HAP-1 (cell line): ENCODE results near the gene S100A9.

Source experiments
- DNase-seq, 2 experiments: peaks; one replicate each; pipeline ENCODE4 v3.0.0-alpha.2; 2016 to 2020; ENCODE audit warnings: low spot score in 2 of 2
- H3K27me3 ChIP-seq: fragments of 250-450 bp; sonication (Bioruptor Pico); 2 replicates; pipeline ENCODE4 v1.5.1; 2020; ENCODE audit warnings: low read depth, mild to moderate bottlenecking, moderate library complexity
- H3K36me3 ChIP-seq: fragments of 250-450 bp; sonication (Bioruptor Pico); replicated peaks from 2 replicates; pipeline ENCODE4 v1.5.1; 2020; ENCODE audit warnings: mild to moderate bottlenecking
- H3K4me1 ChIP-seq: fragments of 250-450 bp; sonication (Bioruptor Pico); 2 replicates; pipeline ENCODE4 v1.5.1; 2020; ENCODE audit warnings: mild to moderate bottlenecking
- H3K4me3 ChIP-seq: fragments of 250-450 bp; sonication (Bioruptor Pico); 2 replicates; pipeline ENCODE4 v1.5.1; 2020; ENCODE audit warnings: mild to moderate bottlenecking, moderate library complexity
- H3K9me3 ChIP-seq: fragments of 250-450 bp; sonication (Bioruptor Pico); 2 replicates; pipeline ENCODE4 v1.5.1; 2020; ENCODE audit warnings: mild to moderate bottlenecking, moderate library complexity
- in situ Hi-C: fragments of 300-500 bp; cut with MboI; formaldehyde crosslinking; loops from 3 replicates; pipeline ENCODE4 v1.14.3; 2020; ENCODE audit warnings: low sequenced_read_pairs, inconsistent platforms, mixed read lengths

Gene S100A9

DNA sequence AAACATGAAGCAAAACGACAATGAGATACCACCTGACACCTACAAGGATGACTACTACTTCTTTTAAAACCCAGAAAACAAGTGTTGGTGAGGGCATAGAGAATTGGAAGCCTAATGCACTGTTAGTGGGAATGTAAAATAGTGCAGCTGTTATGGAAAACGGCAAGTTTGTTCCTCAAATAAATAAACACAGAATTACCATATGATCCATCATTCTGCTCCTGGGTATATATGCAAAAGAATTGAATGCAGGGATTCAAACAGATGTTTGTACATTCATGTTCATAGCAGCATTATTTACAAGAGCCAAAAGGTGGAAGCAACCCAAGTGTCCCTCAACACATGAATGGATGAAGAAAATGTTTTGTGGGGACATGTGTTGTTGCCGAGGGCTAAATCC, 34.6 kb downstream of the S100A9 start:
- Histone ChIP-seq H3K36me3 (no peaks in the 10 kb centered on the region), H3K27me3 (0 out of 2 replicates have a peak, but pooled peaks cover 5% of the 10 kb centered on the region), H3K9me3 (no peaks in the 10 kb centered on the region), H3K4me1 (no peaks in the 10 kb centered on the region), H3K4me3 (no peak overlapping the region)
- no peak for DNase-seq
- in situ Hi-C loops = no loop called here

DNA sequence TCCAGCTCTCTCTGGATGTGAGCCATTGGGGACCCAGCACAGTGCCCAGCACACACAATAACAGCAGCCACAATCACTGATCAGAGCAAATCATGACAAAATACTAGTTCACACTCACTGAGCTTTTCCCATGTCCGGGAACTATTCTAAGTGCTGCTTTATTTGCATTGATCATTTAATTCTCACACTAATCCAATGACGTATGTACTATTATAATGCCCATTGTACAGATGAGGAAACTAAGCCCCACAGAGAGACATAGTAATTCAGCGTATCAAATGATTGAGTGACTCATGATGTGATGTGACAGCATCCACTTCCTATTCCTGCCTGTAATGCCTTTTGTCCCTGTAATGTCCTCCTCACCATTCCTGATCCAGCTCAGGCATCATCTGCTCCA, 35.2 kb downstream of the S100A9 start:
- no peak for DNase-seq
- in situ Hi-C loops = no loop called here
- Histone ChIP-seq H3K27me3 (peaks cover 5% of the 10 kb centered on the region; the same call in 1 of the 2 replicates), H3K4me3 (no peak overlapping the region), H3K36me3 (no peaks in the 10 kb centered on the region), H3K9me3 (no peaks in the 10 kb centered on the region), H3K4me1 (no peaks in the 10 kb centered on the region)

DNA sequence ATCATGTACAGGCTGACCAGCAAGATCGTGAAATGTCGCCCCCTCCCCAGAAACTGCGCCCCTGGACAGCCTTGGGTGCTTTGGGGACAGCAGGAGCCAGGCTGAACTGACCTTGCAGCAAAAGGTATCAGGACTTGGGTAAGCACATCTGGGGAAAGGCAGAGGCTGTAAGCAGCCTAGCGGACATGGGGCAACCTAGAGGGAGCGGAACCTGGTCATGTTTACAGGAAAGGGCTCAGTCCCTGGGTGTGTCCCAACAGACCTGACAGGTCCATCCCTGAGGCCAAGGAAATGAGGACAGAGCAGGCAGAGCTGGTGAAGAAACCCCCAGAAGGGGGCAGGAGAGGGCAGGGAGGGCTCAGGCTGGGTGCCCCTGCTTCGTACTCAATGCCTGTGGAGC, 36.3 kb downstream of the S100A9 start:
- no peaks in the 10 kb centered on the region for H3K9me3 ChIP-seq
- H3K27me3 ChIP-seq = peaks cover 5% of the 10 kb centered on the region; the same call in 1 of the 2 replicates
- H3K36me3 ChIP-seq = no peaks in the 10 kb centered on the region
- in situ Hi-C loops = no loop called here
- H3K4me3 ChIP-seq = no peak overlapping the region
- H3K4me1 ChIP-seq = no peaks in the 10 kb centered on the region
- no peak for DNase-seq

DNA sequence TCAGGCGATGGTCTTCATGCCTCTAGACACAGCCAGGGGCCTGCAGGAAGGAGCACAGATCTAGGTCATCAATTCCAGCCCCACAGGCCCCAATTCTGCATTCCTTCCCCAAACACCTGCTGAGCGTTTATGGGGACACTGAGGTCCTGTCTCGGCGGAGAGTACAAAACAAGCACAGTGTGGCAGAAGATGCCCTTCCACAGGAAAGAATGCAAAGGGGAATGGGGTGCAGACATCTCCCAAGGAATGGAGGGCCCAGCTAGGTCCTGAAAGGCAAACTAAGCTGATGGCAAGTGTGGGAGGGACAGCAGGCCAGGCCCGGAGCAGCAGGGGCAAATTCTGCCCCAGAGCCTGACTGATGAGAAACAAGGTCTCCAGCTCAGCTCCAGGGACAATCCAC, 36.7 kb downstream of the S100A9 start:
- Histone ChIP-seq H3K4me3 (no peak overlapping the region), H3K4me1 (no peaks in the 10 kb centered on the region), H3K9me3 (no peaks in the 10 kb centered on the region), H3K27me3 (peaks cover 5% of the 10 kb centered on the region; the same call in 1 of the 2 replicates), H3K36me3 (no peaks in the 10 kb centered on the region)
- in situ Hi-C loops = no loop called here
- DNase-seq = no peak

DNA sequence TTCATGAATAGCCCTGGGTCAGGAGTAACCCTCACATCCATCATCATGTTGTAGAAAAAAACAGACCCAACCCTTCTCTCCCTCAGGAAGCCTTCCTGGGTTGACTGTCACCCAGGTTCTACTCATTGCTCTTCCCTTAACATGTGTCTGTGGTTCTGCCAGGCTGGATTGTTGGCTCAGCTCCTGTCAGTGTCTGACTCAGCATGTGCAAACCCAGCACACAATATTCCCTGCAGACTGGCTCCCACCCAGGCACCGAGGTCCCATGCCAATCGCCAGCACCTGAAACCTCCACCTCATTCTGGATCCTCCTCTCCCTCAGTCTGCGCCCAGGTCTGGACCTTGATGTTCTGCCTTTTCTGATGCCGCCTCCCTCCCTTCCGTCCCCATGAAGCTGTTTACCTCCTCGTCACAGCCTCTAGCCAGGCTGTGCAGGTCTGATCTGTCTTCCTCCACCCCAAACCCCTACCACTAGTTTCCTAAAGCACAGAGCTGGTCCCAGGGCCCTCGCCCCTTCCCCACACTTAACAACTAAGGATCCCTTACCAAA, 37.6 kb downstream of the S100A9 start:
- no peak for DNase-seq
- H3K4me3 ChIP-seq = no peak overlapping the region
- in situ Hi-C loops = no loop called here
- H3K36me3 ChIP-seq = no peaks in the 10 kb centered on the region
- no peaks in the 10 kb centered on the region for H3K9me3 ChIP-seq
- H3K4me1 ChIP-seq = no peaks in the 10 kb centered on the region
- peaks cover 5% of the 10 kb centered on the region; the same call in 1 of the 2 replicates for H3K27me3 ChIP-seq

DNA sequence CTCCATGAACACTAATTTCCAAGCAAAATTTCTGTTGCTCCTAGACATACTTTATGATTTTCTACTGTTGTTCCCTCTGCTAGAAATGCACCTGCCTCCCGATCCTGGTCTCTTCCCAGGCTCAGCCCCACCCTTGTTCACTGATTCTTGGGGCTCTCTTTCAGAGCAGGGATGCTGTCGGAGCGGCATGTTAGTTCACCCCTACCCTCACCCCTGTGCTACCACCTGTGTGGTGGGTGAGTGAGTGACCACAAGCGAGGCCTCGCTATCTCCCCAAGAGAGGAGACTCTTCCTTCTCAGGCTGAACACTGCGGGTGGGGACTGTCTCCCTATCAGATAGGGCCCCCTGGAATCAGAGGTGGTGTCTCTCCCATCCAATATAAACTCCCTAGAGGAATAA, 38.1 kb downstream of the S100A9 start:
- Histone ChIP-seq H3K4me1 (no peaks in the 10 kb centered on the region), H3K4me3 (no peak overlapping the region), H3K36me3 (no peaks in the 10 kb centered on the region), H3K9me3 (no peaks in the 10 kb centered on the region), H3K27me3 (peaks cover 5% of the 10 kb centered on the region; the same call in 1 of the 2 replicates)
- in situ Hi-C loops = no loop called here
- DNase-seq = no peak

DNA sequence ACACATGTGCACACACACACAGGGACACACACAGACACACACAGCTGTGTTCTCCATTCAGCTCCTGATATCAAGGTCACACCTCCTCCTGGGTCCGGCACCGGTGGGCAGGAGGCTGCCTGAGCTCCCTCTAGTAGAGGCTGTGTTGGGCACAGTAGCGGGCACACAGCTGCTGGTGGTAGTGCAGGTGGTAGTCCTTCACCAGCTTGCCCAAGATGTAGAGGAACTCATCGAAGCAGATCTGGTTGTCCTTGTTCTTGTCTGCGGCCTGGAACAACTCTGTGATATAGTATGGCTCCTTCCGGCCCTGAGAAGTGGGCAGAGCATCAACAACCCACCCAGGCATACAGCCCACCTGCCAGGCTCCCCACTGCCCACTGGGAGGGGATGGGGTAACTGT, 38.8 kb downstream of the S100A9 start:
- H3K9me3 ChIP-seq = no peaks in the 10 kb centered on the region
- H3K36me3 ChIP-seq = no peaks in the 10 kb centered on the region
- no peaks in the 10 kb centered on the region for H3K4me1 ChIP-seq
- in situ Hi-C loops = no loop called here
- H3K4me3 ChIP-seq = no peak overlapping the region
- H3K27me3 ChIP-seq = peaks cover 5% of the 10 kb centered on the region; the same call in 1 of the 2 replicates
- no peak for DNase-seq

DNA sequence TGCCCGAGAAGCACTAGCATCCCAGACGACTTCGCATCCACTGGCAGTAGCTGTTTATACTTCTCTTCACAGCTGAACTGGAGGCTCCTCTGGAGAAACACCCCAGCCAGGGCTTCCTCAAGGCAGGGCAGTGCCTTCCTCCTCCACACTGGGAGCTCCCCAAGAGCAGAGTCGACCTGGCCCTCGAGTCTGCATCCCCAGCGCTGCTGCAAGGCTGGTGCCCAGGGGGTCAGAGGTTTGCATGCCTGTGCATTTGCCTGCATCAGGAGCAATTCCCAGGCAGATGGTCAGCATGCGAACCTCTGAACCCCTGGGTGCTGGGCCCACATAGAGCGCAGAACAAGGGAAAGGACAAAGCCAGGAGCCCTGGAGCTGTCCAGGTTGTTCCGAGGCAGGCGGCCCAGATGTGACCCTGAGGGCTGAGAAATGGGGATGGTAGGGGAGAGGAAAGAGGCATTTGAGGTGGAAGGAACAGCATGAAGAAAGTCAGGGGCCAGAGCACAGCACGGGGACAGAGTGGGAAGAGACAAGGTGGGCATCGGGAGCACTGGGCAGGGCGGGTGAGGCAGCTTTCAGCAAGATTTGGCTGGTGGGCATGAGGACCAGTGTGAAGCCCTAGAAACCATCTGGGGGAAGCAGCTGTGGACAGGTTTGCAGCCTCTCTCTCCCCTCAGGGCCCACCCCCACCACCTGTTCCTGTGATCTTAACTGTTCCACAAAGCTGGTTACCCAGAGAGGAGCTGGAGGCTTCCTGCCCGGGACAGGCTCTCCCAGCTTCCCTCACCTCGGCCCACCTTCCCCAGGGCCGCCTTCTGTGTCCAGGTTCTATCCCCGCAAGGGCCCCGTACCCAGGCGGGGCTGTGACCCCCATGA, 39.6 kb downstream of the S100A9 start:
- no peaks in the 10 kb centered on the region for H3K36me3 ChIP-seq
- no peak for DNase-seq
- peaks cover 11% of the 10 kb centered on the region; the same call in 1 of the 2 replicates for H3K27me3 ChIP-seq
- H3K9me3 ChIP-seq = no peaks in the 10 kb centered on the region
- no peaks in the 10 kb centered on the region for H3K4me1 ChIP-seq
- in situ Hi-C loops = no loop called here
- no peak overlapping the region for H3K4me3 ChIP-seq

DNA sequence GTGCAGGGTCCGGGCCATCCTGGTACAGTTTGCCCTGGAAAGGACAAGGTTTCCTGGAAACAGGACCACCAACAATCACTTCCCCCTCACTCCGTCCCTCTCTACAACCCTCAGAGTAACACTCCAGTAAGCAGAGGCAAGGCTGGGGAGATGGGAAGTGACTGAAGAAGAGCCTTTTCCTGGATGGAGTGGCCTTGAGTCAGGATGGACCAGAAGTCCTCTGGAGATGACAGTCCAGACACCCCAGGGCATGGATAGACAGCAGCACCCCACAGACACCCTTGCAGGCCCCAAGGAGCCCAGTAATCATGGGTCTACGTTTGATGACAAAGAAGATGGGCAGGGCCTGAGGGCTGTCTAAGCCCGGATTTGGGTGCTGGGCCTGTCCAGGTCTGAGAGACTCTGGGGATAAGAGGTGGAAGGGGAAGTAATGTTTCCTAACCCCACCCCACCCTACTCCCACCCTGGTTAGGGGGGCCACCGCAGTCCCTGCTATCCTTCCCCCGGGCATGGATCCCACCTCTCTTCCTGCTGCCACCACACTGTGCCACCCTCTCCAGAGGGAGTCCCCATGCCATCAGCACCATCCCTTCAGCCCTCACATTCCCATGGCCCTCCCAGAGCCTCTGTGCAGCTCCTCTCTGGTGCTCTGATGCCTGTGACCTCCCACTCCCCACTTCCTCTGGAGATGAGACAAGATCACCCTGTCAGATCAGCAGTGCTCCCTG, 40.4 kb downstream of the S100A9 start:
- DNase-seq = no peak
- Histone ChIP-seq H3K27me3 (peaks cover 11% of the 10 kb centered on the region; the same call in 1 of the 2 replicates), H3K4me1 (no peaks in the 10 kb centered on the region), H3K9me3 (no peaks in the 10 kb centered on the region), H3K4me3 (no peak overlapping the region), H3K36me3 (no peaks in the 10 kb centered on the region)
- in situ Hi-C loops = no loop called here

DNA sequence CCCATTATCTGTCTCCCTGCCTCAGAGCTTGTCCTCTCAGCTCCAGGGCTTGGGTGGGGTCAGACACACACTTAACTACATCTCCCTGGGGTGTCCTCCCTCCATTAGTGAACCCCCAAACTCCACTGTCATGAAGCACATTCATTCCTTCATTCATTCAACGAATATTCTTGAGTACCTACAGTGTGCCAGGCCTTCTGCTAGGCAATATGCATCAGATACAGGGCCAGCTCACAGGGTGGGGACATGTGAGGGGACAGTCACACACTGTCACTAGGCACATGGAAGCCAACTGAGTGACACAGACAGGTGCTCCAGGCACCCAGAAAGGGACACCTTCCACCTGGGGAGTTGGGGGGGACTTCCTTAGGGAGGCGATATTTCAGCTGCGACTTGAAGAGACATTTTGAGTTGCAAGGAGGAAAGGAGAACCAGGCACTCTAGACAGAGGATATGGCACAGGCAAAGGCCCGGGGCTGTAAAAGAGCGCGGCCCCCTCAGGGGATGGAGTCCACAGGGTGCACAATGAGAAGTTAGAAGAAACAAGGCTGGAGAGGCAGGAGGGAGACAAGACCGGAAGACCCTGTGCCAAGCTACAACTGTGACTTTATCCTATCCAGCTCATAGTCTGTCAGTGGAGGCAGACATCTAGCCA, 41.9 kb downstream of the S100A9 start:
- Histone ChIP-seq H3K9me3 (no peaks in the 10 kb centered on the region), H3K4me3 (no peak overlapping the region), H3K4me1 (no peaks in the 10 kb centered on the region), H3K27me3 (peaks cover 11% of the 10 kb centered on the region; the same call in 1 of the 2 replicates), H3K36me3 (no peaks in the 10 kb centered on the region)
- in situ Hi-C loops = no loop called here
- DNase-seq = no peak

DNA sequence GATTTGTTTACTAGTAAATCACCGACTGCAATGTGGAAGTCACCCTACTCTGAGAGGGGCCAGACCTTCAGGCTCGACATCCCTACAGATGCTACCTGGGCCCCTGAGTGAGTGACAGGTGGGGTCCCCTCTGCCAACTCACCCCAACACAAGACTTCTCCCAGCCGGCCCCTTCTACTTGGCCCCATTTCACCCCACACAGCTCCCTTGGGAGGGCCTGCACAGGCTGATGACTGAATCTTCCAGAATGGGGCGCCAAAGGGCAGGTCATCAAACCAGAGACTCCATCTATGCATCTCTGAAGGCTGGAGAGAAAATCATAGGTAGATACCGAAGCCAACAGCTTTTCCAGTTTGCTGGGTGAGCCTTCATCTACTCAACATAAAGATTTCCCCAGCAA, 42.6 kb downstream of the S100A9 start:
- in situ Hi-C loops = no loop called here
- Histone ChIP-seq H3K9me3 (no peaks in the 10 kb centered on the region), H3K4me3 (no peak overlapping the region), H3K4me1 (no peaks in the 10 kb centered on the region), H3K36me3 (no peaks in the 10 kb centered on the region), H3K27me3 (peaks cover 11% of the 10 kb centered on the region; the same call in 1 of the 2 replicates)
- DNase-seq = no peak

DNA sequence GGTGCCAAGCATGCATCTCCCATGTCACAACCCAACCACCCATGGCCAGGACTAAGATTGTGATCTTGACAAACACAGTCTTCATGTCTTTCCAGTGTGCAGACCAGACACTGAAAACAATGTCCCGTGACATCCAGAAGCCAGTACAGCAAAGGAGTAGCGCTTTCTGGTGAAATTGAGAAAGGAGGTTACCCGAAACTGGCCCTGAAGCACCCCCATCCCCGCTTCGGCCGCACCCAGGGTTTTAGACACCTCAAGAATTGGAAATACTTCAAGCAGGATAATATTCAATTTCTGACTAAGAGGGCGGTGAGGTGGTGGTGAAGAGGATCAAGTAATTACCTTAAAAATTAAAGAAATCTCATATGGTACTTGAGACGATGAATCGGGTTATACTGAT, 43.8 kb downstream of the S100A9 start:
- no peaks in the 10 kb centered on the region for H3K36me3 ChIP-seq
- H3K4me3 ChIP-seq = no peak overlapping the region
- H3K4me1 ChIP-seq = no peaks in the 10 kb centered on the region
- DNase-seq = no peak
- no peaks in the 10 kb centered on the region for H3K9me3 ChIP-seq
- peaks cover 6% of the 10 kb centered on the region; the same call in 1 of the 2 replicates for H3K27me3 ChIP-seq
- in situ Hi-C loops = no loop called here

DNA sequence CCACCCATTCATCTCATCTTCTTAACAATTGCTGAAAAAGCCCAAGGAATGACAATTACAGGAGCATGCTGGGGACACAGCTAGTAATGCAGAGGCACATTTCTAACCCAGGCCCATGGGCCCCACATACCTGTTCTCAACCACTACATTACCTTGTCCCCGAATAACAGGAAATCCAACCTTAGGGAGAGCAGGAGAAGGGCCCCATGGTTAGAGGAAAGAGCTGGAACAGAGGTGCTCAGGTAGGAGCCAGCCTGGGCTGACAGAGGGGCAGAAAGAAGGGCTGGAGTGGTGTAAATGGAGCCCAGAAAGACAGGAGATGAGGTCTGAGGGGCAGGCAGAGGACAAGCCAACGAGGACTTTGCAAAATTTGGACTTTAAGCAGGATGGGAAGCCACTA, 44.6 kb downstream of the S100A9 start:
- H3K4me1 ChIP-seq = no peaks in the 10 kb centered on the region
- no peaks in the 10 kb centered on the region for H3K9me3 ChIP-seq
- H3K4me3 ChIP-seq = no peak overlapping the region
- in situ Hi-C loops = no loop called here
- no peaks in the 10 kb centered on the region for H3K36me3 ChIP-seq
- H3K27me3 ChIP-seq = peaks cover 6% of the 10 kb centered on the region; the same call in 1 of the 2 replicates
- DNase-seq = no peak
